HG03280 (cell line): ENCODE results near the gene ERF.

Experiments used
- ATAC-seq: cut with Tn5 transposase; IDR thresholded peaks from one replicate; pipeline ENCODE4 v1.9.1; 2021; ENCODE audit warnings: mild to moderate bottlenecking, moderate library complexity; ENCODE audit not compliant: unreplicated experiment

ERF gene

GRCh38 chr19:42217520-42218437, 37.1 kb downstream of the ERF start, which contains the start of gene DEDD2:
Gene DEDD2, minus strand, starts transcription at chr19:42217677. Its CDS starts 670 bp downstream, at chr19:42217007.
- peak; percentile 67 for ATAC-seq

GRCh38 chr19:42216653-42217519, 38.0 kb downstream of the ERF start:
- peak; percentile 4 for ATAC-seq

GRCh38 chr19:42214810-42215485, 40.0 kb downstream of the ERF start:
- no peak for ATAC-seq

GRCh38 chr19:42212886-42213285, 42.0 kb downstream of the ERF start:
- no peak for ATAC-seq

GRCh38 chr19:42208612-42209011, 46.3 kb downstream of the ERF start:
- no peak for ATAC-seq

GRCh38 chr19:42207767-42208271, 47.1 kb downstream of the ERF start:
- no peak for ATAC-seq

- no peak for ATAC-seq
These were observed 47.8 kb downstream of the ERF start for GRCh38 chr19:42206871-42207755.

- ATAC-seq = no peak
These were observed 50.3 kb downstream of the ERF start for GRCh38 chr19:42204664-42205063.

- ATAC-seq = no peak
These were observed 51.2 kb downstream of the ERF start for GRCh38 chr19:42203700-42204099.

- no peak for ATAC-seq
These were observed 52.5 kb downstream of the ERF start for GRCh38 chr19:42202290-42202880.

GRCh38 chr19:42201489-42202289, 53.2 kb downstream of the ERF start:
- ATAC-seq = no peak

GRCh38 chr19:42200116-42200715, 54.7 kb downstream of the ERF start:
- no peak for ATAC-seq

GRCh38 chr19:42199440-42200115, 55.4 kb downstream of the ERF start:
- peak; percentile 27 for ATAC-seq

- peak; percentile 36 for ATAC-seq
These were observed 56.1 kb downstream of the ERF start for GRCh38 chr19:42198676-42199439.
